WTC11 (cell line): ENCODE data around the gene RCN2.

Experiments
- ATF1 ChIP-seq: sonication (generic); formaldehyde crosslinking; IDR thresholded peaks from 2 replicates; pipeline ENCODE4 v1.8.1; 2023; ENCODE audit warnings: mild to moderate bottlenecking, moderate library complexity, missing genetic modification reagents
- CTCF ChIP-seq: fragments of 200-600 bp; IDR thresholded peaks from 2 replicates; pipeline ENCODE4 v1.8.0; 2022; ENCODE audit warnings: antibody characterized with exemption
- ELF4 ChIP-seq: sonication (generic); formaldehyde crosslinking; IDR thresholded peaks from 2 replicates; pipeline ENCODE4 v1.8.1; 2022; ENCODE audit warnings: low read depth, mild to moderate bottlenecking, moderate library complexity, missing genetic modification reagents
- PRDM15 ChIP-seq: sonication (generic); formaldehyde crosslinking; IDR thresholded peaks from 2 replicates; pipeline ENCODE4 v1.8.0; 2022; ENCODE audit warnings: missing genetic modification reagents
- TEAD4 ChIP-seq: sonication (generic); formaldehyde crosslinking; IDR thresholded peaks from 2 replicates; pipeline ENCODE4 v1.8.0; 2022; ENCODE audit warnings: mild to moderate bottlenecking, missing genetic modification reagents
- USF2 ChIP-seq: sonication (generic); formaldehyde crosslinking; IDR thresholded peaks from 2 replicates; pipeline ENCODE4 v1.8.1; 2023; ENCODE audit warnings: mild to moderate bottlenecking, missing genetic modification reagents, moderate library complexity
- ZNF416 ChIP-seq: fragments of 250-450 bp; sonication (Bioruptor Pico); IDR thresholded peaks from 2 replicates; pipeline ENCODE4 v1.9.0; 2021; ENCODE audit warnings: mild to moderate bottlenecking, inconsistent platforms
- ZNF512 ChIP-seq: sonication (generic); formaldehyde crosslinking; IDR thresholded peaks from 2 replicates; pipeline ENCODE4 v1.8.1; 2022; ENCODE audit warnings: missing genetic modification reagents, borderline replicate concordance
- TF ChIP-seq, protein P1 (sequence below): sonication (generic); formaldehyde crosslinking; IDR thresholded peaks from 2 replicates; pipeline ENCODE4 v1.8.0; 2022; ENCODE audit warnings: mild to moderate bottlenecking, missing genetic modification reagents
- TF ChIP-seq, protein P2 (sequence below): fragments of 250-450 bp; sonication (Bioruptor Pico); IDR thresholded peaks from 2 replicates; pipeline ENCODE4 v1.9.0; 2021; ENCODE audit warnings: mild to moderate bottlenecking, borderline replicate concordance
- TF ChIP-seq, protein P3 (sequence below): sonication (generic); formaldehyde crosslinking; IDR thresholded peaks from 2 replicates; pipeline ENCODE4 v1.8.0; 2023; ENCODE audit warnings: missing genetic modification reagents, mild to moderate bottlenecking, borderline replicate concordance

DNA sequence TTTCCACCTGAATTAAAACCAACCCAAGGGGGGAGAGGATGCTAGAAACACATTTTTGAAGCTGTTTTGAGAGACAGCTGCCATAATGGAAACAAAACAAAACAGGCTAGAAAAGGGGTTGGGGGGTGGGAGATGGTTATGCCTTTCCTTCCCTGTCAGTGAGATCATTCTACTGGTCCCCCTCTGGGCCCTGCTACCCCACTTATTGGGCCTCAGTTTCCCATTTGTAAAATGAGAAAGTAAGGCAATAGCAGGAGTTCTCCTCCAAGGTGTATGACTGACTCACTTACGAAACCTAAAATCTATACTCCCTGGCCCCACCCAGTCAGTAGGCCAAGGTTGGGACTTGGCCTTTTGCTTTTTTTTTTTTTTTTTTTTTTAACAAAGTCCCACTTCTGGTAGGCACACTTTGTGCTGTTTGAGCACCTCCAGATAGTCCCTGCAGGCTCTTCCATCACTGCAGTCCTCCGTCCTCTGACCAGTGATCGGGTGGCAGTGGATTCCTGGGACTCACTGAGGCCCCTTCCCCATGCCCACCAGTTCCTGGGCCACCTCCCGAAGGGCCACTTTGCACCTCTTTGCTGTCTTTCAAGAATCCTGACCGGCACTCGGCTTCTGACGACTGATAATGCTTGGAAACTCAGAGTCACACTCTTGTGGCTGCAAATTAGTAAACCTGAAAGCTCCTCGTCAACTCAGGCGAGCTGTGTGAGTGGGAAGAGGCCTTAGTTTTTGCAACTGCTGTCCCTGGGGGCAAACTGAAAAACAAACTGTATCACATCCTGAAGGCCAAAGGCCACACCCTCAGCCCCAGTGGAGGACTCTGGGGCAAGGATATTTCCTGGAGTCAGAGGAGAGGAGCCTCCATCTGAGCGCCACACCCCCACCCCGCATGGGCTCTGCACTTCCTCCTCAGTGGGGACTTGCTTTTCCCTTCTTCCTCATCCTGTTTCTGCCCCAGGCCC is 56.6 kb downstream of the RCN2 start:
- TF ChIP-seq TEAD4 (no peak), ZNF512 (CRISPR knock-in tag) (no peak), PRDM15 (CRISPR knock-in tag) (no peak), CTCF (no peak), ZNF416 (CRISPR knock-in tag) (no peak), USF2 (CRISPR knock-in tag) (no peak), ATF1 (CRISPR knock-in tag) (no peak), ELF4 (CRISPR knock-in tag) (no peak)
- TF ChIP-seq, protein P1, sequence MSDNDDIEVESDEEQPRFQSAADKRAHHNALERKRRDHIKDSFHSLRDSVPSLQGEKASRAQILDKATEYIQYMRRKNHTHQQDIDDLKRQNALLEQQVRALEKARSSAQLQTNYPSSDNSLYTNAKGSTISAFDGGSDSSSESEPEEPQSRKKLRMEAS, result no peak
- TF ChIP-seq, protein P2, sequence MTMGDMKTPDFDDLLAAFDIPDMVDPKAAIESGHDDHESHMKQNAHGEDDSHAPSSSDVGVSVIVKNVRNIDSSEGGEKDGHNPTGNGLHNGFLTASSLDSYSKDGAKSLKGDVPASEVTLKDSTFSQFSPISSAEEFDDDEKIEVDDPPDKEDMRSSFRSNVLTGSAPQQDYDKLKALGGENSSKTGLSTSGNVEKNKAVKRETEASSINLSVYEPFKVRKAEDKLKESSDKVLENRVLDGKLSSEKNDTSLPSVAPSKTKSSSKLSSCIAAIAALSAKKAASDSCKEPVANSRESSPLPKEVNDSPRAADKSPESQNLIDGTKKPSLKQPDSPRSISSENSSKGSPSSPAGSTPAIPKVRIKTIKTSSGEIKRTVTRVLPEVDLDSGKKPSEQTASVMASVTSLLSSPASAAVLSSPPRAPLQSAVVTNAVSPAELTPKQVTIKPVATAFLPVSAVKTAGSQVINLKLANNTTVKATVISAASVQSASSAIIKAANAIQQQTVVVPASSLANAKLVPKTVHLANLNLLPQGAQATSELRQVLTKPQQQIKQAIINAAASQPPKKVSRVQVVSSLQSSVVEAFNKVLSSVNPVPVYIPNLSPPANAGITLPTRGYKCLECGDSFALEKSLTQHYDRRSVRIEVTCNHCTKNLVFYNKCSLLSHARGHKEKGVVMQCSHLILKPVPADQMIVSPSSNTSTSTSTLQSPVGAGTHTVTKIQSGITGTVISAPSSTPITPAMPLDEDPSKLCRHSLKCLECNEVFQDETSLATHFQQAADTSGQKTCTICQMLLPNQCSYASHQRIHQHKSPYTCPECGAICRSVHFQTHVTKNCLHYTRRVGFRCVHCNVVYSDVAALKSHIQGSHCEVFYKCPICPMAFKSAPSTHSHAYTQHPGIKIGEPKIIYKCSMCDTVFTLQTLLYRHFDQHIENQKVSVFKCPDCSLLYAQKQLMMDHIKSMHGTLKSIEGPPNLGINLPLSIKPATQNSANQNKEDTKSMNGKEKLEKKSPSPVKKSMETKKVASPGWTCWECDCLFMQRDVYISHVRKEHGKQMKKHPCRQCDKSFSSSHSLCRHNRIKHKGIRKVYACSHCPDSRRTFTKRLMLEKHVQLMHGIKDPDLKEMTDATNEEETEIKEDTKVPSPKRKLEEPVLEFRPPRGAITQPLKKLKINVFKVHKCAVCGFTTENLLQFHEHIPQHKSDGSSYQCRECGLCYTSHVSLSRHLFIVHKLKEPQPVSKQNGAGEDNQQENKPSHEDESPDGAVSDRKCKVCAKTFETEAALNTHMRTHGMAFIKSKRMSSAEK, result no peak
- TF ChIP-seq, protein P3, sequence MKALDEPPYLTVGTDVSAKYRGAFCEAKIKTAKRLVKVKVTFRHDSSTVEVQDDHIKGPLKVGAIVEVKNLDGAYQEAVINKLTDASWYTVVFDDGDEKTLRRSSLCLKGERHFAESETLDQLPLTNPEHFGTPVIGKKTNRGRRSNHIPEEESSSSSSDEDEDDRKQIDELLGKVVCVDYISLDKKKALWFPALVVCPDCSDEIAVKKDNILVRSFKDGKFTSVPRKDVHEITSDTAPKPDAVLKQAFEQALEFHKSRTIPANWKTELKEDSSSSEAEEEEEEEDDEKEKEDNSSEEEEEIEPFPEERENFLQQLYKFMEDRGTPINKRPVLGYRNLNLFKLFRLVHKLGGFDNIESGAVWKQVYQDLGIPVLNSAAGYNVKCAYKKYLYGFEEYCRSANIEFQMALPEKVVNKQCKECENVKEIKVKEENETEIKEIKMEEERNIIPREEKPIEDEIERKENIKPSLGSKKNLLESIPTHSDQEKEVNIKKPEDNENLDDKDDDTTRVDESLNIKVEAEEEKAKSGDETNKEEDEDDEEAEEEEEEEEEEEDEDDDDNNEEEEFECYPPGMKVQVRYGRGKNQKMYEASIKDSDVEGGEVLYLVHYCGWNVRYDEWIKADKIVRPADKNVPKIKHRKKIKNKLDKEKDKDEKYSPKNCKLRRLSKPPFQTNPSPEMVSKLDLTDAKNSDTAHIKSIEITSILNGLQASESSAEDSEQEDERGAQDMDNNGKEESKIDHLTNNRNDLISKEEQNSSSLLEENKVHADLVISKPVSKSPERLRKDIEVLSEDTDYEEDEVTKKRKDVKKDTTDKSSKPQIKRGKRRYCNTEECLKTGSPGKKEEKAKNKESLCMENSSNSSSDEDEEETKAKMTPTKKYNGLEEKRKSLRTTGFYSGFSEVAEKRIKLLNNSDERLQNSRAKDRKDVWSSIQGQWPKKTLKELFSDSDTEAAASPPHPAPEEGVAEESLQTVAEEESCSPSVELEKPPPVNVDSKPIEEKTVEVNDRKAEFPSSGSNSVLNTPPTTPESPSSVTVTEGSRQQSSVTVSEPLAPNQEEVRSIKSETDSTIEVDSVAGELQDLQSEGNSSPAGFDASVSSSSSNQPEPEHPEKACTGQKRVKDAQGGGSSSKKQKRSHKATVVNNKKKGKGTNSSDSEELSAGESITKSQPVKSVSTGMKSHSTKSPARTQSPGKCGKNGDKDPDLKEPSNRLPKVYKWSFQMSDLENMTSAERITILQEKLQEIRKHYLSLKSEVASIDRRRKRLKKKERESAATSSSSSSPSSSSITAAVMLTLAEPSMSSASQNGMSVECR (CRISPR knock-in tag), result no peak
